K562 (cell line): ENCODE results near the gene DTNBP1. TPM values are rescaled to one million over a fixed set of nuclear protein-coding genes. Genes with fewer than 3 reads are reported as not detected.
A peak's percentile ranks its signal among the peaks of the same experiment; 100 is the strongest.

Experiments
- ZNF586 ChIP-seq: fragments of 450-650 bp; formaldehyde crosslinking; conservative IDR thresholded peaks from 2 replicates; pipeline ENCODE4 v1.4.0; 2020; ENCODE audit warnings: mild to moderate bottlenecking, moderate library complexity
- polyA plus RNA-seq, 8 experiments: library from polyadenylated mRNA; depleted of rRNA in 4 of 8; stranded (reverse) in 5 of 8; unstranded in 3 of 8; fragments of >200 nt; fragmentation: Nextera tagmentation in 2 of 8; fragmentation: Illumina TruSeq in 1 of 8; extraction: Ambion mirVana in 2 of 8; extraction: Trizol in 1 of 8; gene quantifications; 2 replicates each; pipeline versions ENCODE4 v1.2.1 to v1.2.3, GENCODE V29; 2011 to 2014; ENCODE audit warnings: inconsistent platforms in 1 of 8, missing spikeins in 1 of 8
- total RNA-seq, 7 experiments: library from RNA; depleted of rRNA in 6 of 7; stranded (reverse); fragments of >200 nt in 6 of 7; fragmentation: Illumina TruSeq in 2 of 7; extraction: Trizol in 2 of 7; gene quantifications; 2 replicates each; pipeline versions ENCODE4 v1.2.1 to v1.2.3, GENCODE V29; 2011 to 2021; ENCODE audit warnings: low replicate concordance in 1 of 7
- TF ChIP-seq, protein P1 (sequence below): fragments of 200-600 bp; sonication (generic); IDR thresholded peaks from one replicate; pipeline ENCODE4 v1.6.1; 2012; ENCODE audit warnings: mild to moderate bottlenecking, low read depth, low read length, inconsistent platforms
- TF ChIP-seq, protein P2 (sequence below): sonication (generic); formaldehyde crosslinking; IDR thresholded peaks from 2 replicates; pipeline ENCODE4 v1.8.1; 2023; ENCODE audit warnings: mild to moderate bottlenecking, missing genetic modification reagents

Gene DTNBP1
- total and polyA plus RNA-seq, 9 of the 15 experiments (the other 6 are each of a cell fraction or from before 2014, with no cell fraction given) = 16.7 to 54.5 (median 21.4) TPM

DNA sequence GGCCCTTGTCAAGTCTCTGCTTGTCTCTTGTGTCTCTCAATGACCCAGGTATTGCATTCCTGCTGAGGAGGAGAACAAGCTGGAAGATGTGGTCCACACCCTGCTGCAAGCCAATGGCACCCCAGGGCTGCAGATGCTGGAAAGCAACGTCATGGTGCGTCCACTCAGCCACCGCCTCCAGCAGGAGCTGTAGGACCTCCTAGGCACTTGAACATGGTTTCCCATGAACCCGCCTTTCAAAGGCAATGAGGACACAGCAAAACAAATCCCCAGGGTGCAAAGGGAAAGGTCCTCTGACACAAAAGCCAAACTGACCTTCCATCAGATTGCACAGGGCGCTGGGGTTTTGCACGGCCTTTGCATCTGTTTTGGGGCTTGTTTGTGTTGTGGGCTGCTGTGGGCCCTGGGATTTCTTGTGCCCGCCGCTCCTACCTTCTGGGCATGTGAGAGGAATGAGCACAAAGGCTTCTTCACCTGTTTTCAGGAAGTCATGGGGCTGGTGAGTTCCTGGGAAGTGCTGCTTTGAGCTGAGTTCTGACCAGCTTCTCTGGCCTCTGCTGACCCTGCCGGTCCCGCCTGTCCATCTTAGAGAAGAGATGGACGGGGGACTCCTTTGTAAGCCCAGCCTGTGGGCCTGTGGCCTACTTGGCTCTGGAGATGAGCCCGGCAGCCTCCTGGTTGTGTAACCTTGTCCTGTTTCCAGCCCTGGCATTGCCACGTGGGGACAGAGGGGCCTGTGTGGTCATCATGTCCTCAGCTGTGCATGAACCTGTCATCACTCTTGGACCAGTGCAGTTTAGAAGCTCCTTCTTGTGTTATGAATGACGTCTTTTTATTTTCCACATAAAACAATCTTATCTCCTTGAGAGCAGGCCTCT lies 151.3 kb downstream of the DTNBP1 start (continued):
- TF ChIP-seq, protein P1, sequence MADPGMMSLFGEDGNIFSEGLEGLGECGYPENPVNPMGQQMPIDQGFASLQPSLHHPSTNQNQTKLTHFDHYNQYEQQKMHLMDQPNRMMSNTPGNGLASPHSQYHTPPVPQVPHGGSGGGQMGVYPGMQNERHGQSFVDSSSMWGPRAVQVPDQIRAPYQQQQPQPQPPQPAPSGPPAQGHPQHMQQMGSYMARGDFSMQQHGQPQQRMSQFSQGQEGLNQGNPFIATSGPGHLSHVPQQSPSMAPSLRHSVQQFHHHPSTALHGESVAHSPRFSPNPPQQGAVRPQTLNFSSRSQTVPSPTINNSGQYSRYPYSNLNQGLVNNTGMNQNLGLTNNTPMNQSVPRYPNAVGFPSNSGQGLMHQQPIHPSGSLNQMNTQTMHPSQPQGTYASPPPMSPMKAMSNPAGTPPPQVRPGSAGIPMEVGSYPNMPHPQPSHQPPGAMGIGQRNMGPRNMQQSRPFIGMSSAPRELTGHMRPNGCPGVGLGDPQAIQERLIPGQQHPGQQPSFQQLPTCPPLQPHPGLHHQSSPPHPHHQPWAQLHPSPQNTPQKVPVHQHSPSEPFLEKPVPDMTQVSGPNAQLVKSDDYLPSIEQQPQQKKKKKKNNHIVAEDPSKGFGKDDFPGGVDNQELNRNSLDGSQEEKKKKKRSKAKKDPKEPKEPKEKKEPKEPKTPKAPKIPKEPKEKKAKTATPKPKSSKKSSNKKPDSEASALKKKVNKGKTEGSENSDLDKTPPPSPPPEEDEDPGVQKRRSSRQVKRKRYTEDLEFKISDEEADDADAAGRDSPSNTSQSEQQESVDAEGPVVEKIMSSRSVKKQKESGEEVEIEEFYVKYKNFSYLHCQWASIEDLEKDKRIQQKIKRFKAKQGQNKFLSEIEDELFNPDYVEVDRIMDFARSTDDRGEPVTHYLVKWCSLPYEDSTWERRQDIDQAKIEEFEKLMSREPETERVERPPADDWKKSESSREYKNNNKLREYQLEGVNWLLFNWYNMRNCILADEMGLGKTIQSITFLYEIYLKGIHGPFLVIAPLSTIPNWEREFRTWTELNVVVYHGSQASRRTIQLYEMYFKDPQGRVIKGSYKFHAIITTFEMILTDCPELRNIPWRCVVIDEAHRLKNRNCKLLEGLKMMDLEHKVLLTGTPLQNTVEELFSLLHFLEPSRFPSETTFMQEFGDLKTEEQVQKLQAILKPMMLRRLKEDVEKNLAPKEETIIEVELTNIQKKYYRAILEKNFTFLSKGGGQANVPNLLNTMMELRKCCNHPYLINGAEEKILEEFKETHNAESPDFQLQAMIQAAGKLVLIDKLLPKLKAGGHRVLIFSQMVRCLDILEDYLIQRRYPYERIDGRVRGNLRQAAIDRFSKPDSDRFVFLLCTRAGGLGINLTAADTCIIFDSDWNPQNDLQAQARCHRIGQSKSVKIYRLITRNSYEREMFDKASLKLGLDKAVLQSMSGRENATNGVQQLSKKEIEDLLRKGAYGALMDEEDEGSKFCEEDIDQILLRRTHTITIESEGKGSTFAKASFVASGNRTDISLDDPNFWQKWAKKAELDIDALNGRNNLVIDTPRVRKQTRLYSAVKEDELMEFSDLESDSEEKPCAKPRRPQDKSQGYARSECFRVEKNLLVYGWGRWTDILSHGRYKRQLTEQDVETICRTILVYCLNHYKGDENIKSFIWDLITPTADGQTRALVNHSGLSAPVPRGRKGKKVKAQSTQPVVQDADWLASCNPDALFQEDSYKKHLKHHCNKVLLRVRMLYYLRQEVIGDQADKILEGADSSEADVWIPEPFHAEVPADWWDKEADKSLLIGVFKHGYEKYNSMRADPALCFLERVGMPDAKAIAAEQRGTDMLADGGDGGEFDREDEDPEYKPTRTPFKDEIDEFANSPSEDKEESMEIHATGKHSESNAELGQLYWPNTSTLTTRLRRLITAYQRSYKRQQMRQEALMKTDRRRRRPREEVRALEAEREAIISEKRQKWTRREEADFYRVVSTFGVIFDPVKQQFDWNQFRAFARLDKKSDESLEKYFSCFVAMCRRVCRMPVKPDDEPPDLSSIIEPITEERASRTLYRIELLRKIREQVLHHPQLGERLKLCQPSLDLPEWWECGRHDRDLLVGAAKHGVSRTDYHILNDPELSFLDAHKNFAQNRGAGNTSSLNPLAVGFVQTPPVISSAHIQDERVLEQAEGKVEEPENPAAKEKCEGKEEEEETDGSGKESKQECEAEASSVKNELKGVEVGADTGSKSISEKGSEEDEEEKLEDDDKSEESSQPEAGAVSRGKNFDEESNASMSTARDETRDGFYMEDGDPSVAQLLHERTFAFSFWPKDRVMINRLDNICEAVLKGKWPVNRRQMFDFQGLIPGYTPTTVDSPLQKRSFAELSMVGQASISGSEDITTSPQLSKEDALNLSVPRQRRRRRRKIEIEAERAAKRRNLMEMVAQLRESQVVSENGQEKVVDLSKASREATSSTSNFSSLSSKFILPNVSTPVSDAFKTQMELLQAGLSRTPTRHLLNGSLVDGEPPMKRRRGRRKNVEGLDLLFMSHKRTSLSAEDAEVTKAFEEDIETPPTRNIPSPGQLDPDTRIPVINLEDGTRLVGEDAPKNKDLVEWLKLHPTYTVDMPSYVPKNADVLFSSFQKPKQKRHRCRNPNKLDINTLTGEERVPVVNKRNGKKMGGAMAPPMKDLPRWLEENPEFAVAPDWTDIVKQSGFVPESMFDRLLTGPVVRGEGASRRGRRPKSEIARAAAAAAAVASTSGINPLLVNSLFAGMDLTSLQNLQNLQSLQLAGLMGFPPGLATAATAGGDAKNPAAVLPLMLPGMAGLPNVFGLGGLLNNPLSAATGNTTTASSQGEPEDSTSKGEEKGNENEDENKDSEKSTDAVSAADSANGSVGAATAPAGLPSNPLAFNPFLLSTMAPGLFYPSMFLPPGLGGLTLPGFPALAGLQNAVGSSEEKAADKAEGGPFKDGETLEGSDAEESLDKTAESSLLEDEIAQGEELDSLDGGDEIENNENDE = no peak
- no peak for TF ChIP-seq ZNF586 (CRISPR knock-in tag)
- TF ChIP-seq, protein P2, sequence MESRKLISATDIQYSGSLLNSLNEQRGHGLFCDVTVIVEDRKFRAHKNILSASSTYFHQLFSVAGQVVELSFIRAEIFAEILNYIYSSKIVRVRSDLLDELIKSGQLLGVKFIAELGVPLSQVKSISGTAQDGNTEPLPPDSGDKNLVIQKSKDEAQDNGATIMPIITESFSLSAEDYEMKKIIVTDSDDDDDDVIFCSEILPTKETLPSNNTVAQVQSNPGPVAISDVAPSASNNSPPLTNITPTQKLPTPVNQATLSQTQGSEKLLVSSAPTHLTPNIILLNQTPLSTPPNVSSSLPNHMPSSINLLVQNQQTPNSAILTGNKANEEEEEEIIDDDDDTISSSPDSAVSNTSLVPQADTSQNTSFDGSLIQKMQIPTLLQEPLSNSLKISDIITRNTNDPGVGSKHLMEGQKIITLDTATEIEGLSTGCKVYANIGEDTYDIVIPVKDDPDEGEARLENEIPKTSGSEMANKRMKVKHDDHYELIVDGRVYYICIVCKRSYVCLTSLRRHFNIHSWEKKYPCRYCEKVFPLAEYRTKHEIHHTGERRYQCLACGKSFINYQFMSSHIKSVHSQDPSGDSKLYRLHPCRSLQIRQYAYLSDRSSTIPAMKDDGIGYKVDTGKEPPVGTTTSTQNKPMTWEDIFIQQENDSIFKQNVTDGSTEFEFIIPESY = peak; percentile 68; the same call in 1 of the 2 replicates
